ENCODE data around the gene GRK6.

GRK6 gene

GRCh38 chr5:177468685-177469628 is 42.5 kb downstream of the GRK6 start:
- FAIRE-seq: peak; percentile 23

GRCh38 chr5:177469750-177470525 is 43.5 kb downstream of the GRK6 start:
- no peak for FAIRE-seq
- DNase-seq (ENCODE audit: low spot score): no peak

More at GRCh38 chr5:177468685-177469628, 42.5 kb downstream of the GRK6 start:
- peak; percentile 40 for DNase-seq (ENCODE audit: low spot score)

- DNase-seq (ENCODE audit: low spot score): no peak
- peak; percentile 35 for FAIRE-seq
These were observed 44.5 kb downstream of the GRK6 start for GRCh38 chr5:177470759-177471536.

- DNase-seq (ENCODE audit: low spot score): no peak
- no peak for FAIRE-seq
These were observed 45.3 kb downstream of the GRK6 start for GRCh38 chr5:177471610-177472356.

- FAIRE-seq (no peak), DNase-seq (ENCODE audit: low spot score) (peak; percentile 75)
These were observed 46.3 kb downstream of the GRK6 start for GRCh38 chr5:177472460-177473442.

GRCh38 chr5:177473443-177474001 is 47.0 kb downstream of the GRK6 start, which contains the start of gene DBN1:
Gene DBN1 (minus strand): TSS chr5:177473634. CDS start chr5:177473521, 113 bp downstream.
- peak; percentile 35 for FAIRE-seq
- DNase-seq (ENCODE audit: low spot score): peak; percentile 91

GRCh38 chr5:177474002-177474476 is 47.6 kb downstream of the GRK6 start:
- DNase-seq (ENCODE audit: low spot score) (no peak), FAIRE-seq (no peak)

- FAIRE-seq: no peak
- no peak for DNase-seq (ENCODE audit: low spot score)
These were observed 48.5 kb downstream of the GRK6 start for GRCh38 chr5:177474846-177475562.

GRCh38 chr5:177475563-177476427 is 49.3 kb downstream of the GRK6 start:
- FAIRE-seq: no peak

GRCh38 chr5:177476531-177477233 is 50.2 kb downstream of the GRK6 start:
- no peak for FAIRE-seq
- DNase-seq (ENCODE audit: low spot score): no peak

More at GRCh38 chr5:177475563-177476427, 49.3 kb downstream of the GRK6 start:
- DNase-seq (ENCODE audit: low spot score): no peak

- DNase-seq (ENCODE audit: low spot score) (no peak), FAIRE-seq (no peak)
These were observed 51.4 kb downstream of the GRK6 start for GRCh38 chr5:177477701-177478477.

GRCh38 chr5:177478711-177479646 is 52.5 kb downstream of the GRK6 start:
- DNase-seq (ENCODE audit: low spot score) (no peak), FAIRE-seq (no peak)

- FAIRE-seq: no peak
These were observed 53.3 kb downstream of the GRK6 start for GRCh38 chr5:177479774-177480173.

GRCh38 chr5:177482359-177482795 is 55.9 kb downstream of the GRK6 start:
- DNase-seq (ENCODE audit: low spot score) (no peak), FAIRE-seq (no peak)

More at GRCh38 chr5:177479774-177480173, 53.3 kb downstream of the GRK6 start:
- no peak for DNase-seq (ENCODE audit: low spot score)

- FAIRE-seq (no peak), DNase-seq (ENCODE audit: low spot score) (no peak)
These were observed 56.6 kb downstream of the GRK6 start for GRCh38 chr5:177483042-177483441.
